T-helper 17 cell (primary cell): ENCODE measurements around the gene IL21R. TPM values are rescaled to one million over a fixed set of nuclear protein-coding genes. Genes with fewer than 3 reads are reported as not detected.
"Not testable (repeated sequence)": the region's sequence is repeated elsewhere in the genome, so short reads cannot be mapped to it uniquely, and the experiment has no call there.

ENCODE experiments used
- ATAC-seq: fragments of 150-1000 bp; cut with Tn5 transposase; 2 replicates; pipeline ENCODE4 v1.10.0; 2021; ENCODE audit warnings: mild to moderate bottlenecking, moderate library complexity
- DNase-seq, 3 donors: peaks; one replicate each; pipeline versions ENCODE4 v3.0.0 to v3.0.0-alpha.2; 2020 to 2021
- H3K9me3 ChIP-seq: one replicate; pipeline ENCODE4 v1.7.0; 2013; ENCODE audit warnings: low read length, mild to moderate bottlenecking; ENCODE audit not compliant: control insufficient read depth, poor library complexity, severe bottlenecking
- H3K27ac Mint-ChIP-seq: one replicate; pipeline ENCODE4 v1.8.0; 2022; ENCODE audit warnings: mild to moderate bottlenecking, moderate library complexity, mixed read lengths
- H3K27me3 Mint-ChIP-seq: one replicate; pipeline ENCODE4 v1.8.0; 2022; ENCODE audit warnings: mixed read lengths
- H3K36me3 Mint-ChIP-seq: one replicate; pipeline ENCODE4 v1.8.0; 2022; ENCODE audit warnings: low read depth, mixed read lengths
- H3K4me1 Mint-ChIP-seq: one replicate; pipeline ENCODE4 v1.8.0; 2022; ENCODE audit warnings: mild to moderate bottlenecking, mixed read lengths
- H3K4me3 Mint-ChIP-seq: one replicate; pipeline ENCODE4 v1.8.0; 2022; ENCODE audit warnings: mild to moderate bottlenecking, moderate library complexity, mixed read lengths
- total RNA-seq, 4 donors: library from RNA in 2 of 4; stranded (reverse) in 2 of 4; gene quantifications; one replicate each; pipeline ENCODE4 v1.2.3 and lab custom pipeline; 2022 to 2026

Gene IL21R
- total RNA-seq, 2 donors from 2014 or later = 17.6 to 26.4 TPM

DNA sequence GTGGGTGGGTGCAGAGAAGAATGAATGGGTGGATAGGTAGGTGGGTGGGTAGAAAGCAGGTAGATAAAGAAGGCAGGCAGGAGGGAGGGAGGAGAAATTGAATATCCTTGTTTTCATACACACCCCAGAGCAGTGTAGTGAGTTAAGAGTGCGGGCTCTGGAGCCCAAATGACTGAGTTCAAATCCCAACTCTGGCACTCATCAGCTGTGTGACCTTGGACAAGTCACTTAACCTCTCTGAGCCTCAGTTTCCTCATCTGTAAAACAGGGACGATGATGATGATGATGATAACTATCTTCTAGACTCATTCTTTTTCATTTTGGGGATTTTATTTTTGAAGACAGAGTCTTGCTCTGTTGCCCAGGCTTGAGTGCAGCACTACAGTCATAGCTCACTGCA is 2.0 kb upstream of the IL21R start:
- H3K9me3 ChIP-seq = no peaks in the 10 kb centered on the region
- H3K36me3 Mint-ChIP-seq = peaks cover 2% of the 10 kb centered on the region
- H3K27me3 Mint-ChIP-seq = no peaks in the 10 kb centered on the region
- no peak overlapping the region for H3K4me3 Mint-ChIP-seq
- ATAC-seq = no peak
- H3K27ac Mint-ChIP-seq = no peak overlapping the region
- H3K4me1 Mint-ChIP-seq = peaks cover 36% of the 10 kb centered on the region
- DNase-seq = no peak

DNA sequence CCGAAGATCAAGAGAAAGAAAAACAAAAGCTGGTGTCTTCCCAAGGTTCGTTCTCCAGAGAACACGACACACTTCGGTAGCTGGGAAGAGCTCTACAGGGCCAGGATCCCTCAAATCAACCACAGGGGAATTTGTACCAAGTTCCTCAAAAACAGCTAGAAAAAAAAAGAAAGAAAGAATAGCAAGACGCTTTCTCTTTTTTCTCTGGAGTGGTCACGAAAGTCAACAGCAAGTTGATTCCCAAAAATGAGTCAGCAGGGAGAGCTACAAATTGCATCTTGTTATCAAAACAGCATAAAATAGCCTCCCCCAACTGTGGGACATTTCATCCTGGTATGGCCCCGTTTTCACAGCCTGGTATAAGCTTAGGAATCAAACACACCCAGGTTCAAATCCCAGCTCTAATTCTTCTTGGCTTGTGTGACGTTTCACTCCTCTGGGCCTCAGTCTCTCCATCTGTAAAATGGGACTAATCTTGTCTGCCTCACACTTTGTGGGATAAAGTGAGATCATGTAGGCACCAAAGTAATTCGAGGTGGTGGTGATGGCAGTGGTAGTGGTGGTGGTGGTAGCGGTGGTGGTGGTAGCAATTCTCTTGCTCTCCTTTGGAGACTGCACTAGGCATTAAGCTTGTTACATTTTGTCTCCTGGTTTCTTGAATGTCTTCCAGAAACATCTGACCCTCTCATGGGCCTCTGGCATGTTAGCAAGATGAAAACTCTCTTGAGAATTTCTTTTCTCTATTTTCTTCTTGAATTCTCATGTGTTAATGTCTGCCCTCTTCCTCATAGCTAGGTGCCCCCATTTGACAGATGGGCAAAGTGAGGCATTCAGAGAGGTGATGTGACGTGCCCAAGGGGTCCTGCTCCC is 988 bp upstream of the IL21R start:
- peaks cover 2% of the 10 kb centered on the region for H3K36me3 Mint-ChIP-seq
- H3K4me3 Mint-ChIP-seq = peak overlapping the region; percentile 97
- ATAC-seq (no peak), DNase-seq (no peak)
- H3K9me3 ChIP-seq = no peaks in the 10 kb centered on the region
- H3K27me3 Mint-ChIP-seq = no peaks in the 10 kb centered on the region
- peaks cover 41% of the 10 kb centered on the region for H3K4me1 Mint-ChIP-seq
- peak overlapping the region; percentile 99 for H3K27ac Mint-ChIP-seq

DNA sequence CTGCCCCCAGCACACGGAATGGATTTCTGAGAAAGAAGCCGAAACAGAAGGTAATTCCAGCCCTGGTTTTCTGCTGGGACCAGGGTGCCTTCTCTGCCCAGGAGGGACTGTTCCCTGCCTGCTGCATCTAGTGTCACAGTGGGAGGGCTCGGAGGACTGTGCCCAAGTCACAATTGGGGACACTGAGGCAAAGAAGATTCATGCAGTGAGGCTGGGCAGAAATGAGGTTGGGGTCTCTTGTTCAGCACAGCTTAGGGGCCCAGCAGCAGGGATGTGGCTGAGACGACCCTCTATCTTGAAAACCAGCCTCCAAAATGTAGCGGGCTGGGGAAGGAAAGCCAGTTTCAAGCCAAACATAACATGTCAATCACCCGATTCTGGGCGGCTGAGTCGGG is 592 bp downstream of the IL21R start:
- peaks cover 4% of the 10 kb centered on the region for H3K36me3 Mint-ChIP-seq
- ATAC-seq (no peak), DNase-seq (no peak)
- H3K27ac Mint-ChIP-seq = peak overlapping the region; percentile 99
- peak overlapping the region; percentile 97 for H3K4me3 Mint-ChIP-seq
- H3K9me3 ChIP-seq = no peaks in the 10 kb centered on the region
- no peaks in the 10 kb centered on the region for H3K27me3 Mint-ChIP-seq
- H3K4me1 Mint-ChIP-seq = peaks cover 56% of the 10 kb centered on the region

DNA sequence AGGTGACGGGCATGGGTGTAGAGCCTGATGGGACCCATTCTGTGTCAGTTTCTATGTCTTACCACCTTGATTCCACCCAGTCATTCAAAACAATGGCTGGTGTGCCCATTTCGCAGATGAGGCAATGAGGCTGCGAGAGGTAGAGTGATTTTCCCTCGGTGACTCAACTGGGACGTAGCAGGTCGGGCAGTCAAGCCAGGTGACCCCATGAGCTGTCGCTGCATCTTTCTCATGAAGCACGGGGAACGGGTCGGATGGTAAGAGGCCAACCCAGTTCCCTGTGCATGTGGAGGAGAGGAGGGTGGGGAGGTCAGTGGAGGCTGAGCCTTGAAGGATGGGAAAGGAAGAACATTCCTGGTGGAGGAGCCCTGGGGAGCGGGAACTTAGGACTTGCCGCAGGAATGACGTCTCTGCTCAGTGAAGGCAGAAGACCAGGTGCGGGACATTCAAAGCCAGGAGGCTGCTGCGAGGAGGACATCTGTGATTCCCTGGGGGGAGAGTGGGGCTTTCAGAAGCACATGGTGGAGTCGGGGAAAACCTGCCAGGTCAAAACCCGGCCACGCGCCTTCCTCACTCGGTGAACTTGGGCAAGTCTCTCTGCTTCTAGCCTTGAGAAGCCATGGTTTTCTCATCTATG is 1.1 kb downstream of the IL21R start:
- H3K9me3 ChIP-seq = no peaks in the 10 kb centered on the region
- Mint-ChIP-seq H3K4me3 (peak overlapping the region; percentile 97), H3K4me1 (peaks cover 61% of the 10 kb centered on the region), H3K36me3 (peaks cover 4% of the 10 kb centered on the region), H3K27me3 (no peaks in the 10 kb centered on the region), H3K27ac (peak overlapping the region; percentile 99)
- DNase-seq (peak in 1 of 3 donors; percentile 17), ATAC-seq (no peak)

GRCh38 chr16:27403601-27403992 is 1.6 kb downstream of the IL21R start:
- Mint-ChIP-seq H3K4me3 (peak overlapping the region; percentile 97), H3K27ac (peak overlapping the region; percentile 99), H3K27me3 (no peaks in the 10 kb centered on the region), H3K36me3 (peaks cover 4% of the 10 kb centered on the region), H3K4me1 (peaks cover 64% of the 10 kb centered on the region)
- DNase-seq (no peak), ATAC-seq (no peak)
- H3K9me3 ChIP-seq = no peaks in the 10 kb centered on the region

DNA sequence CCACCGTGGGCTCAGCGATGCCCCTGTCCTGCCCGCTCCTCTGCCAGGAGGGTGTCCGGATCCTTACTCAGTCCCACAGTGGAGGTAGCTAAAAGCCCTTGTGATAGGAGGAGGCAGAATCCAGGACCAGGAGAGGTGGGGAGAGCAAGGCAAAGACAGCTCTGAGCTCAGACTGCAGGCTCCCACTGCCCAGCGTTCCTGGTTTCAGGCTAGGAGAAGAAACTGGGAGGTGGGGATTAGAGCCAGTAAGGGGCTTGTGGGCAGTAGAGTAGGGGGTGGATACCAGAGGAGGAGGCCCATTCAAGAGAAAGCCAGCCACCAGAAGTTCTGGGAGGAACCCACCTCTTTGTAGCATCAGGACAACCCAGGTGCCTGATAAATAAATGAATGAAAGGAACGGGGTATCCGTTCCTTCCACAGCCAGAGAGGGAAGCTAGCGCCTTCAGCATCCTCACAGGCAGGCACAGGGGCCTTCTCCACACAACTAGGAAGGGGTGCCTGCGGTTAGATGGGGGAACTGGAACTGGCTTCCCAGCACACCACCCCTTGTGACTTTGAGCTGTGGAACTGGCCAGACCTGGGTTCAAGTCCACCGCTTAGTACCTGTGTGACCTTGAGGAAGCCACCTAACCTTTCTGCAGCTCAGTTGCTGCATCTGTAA is 2.3 kb downstream of the IL21R start:
- H3K27me3 Mint-ChIP-seq = no peaks in the 10 kb centered on the region
- H3K4me3 Mint-ChIP-seq = peak overlapping the region; percentile 97
- H3K36me3 Mint-ChIP-seq = peaks cover 4% of the 10 kb centered on the region
- peak overlapping the region; percentile 99 for H3K27ac Mint-ChIP-seq
- ATAC-seq (no peak), DNase-seq (no peak)
- peaks cover 66% of the 10 kb centered on the region for H3K4me1 Mint-ChIP-seq
- no peaks in the 10 kb centered on the region for H3K9me3 ChIP-seq

DNA sequence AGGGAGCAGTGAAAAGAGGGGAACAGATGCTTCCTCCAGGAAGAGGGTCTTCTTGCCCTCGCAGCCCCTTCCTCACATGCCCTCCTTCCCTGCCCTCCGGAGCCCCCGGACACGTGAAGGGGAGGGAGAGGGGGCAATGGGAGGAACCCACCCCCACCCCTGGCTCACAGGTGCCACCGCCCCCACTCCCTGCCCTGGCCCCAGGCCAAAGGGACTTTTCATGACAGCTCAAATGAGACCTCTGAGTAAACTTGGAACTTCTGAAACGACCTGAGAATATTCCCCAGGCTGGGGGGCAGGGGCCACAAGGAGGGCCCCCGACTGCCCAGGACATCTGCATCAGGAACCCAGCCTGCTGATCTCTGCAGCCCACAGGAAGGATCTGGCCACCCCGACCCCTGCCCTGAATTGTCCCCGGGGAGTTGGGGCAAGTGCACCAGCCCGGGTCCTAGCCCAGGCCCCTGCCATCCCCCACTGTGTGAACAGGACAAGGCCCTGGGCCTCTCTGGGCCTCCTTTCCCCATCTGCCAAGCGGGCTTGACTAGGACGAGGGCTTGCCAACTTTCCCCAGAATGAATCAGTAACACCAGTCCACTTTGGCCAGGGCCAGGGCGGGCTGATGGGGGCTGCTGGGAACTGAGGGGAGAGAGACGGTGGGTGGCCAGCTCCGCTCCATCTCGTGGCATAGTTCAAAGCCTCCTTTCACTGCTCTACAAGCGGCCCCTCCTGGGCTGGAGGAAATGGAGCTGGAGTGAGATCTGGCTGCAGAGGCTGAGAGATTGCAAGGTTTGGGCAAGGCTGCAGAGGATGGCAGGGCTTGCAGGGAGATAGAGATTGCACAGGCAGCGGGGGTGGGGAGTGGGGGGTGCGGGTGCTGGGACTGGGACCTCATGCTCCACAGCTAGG is 3.8 kb downstream of the IL21R start:
- no peaks in the 10 kb centered on the region for H3K9me3 ChIP-seq
- ATAC-seq (no peak), DNase-seq (peak in 1 of 3 donors; percentile 38)
- H3K36me3 Mint-ChIP-seq = peaks cover 4% of the 10 kb centered on the region
- H3K27ac Mint-ChIP-seq = peak overlapping the region; percentile 99
- peaks cover 67% of the 10 kb centered on the region for H3K4me1 Mint-ChIP-seq
- H3K27me3 Mint-ChIP-seq = no peaks in the 10 kb centered on the region
- H3K4me3 Mint-ChIP-seq = peak overlapping the region; percentile 97

DNA sequence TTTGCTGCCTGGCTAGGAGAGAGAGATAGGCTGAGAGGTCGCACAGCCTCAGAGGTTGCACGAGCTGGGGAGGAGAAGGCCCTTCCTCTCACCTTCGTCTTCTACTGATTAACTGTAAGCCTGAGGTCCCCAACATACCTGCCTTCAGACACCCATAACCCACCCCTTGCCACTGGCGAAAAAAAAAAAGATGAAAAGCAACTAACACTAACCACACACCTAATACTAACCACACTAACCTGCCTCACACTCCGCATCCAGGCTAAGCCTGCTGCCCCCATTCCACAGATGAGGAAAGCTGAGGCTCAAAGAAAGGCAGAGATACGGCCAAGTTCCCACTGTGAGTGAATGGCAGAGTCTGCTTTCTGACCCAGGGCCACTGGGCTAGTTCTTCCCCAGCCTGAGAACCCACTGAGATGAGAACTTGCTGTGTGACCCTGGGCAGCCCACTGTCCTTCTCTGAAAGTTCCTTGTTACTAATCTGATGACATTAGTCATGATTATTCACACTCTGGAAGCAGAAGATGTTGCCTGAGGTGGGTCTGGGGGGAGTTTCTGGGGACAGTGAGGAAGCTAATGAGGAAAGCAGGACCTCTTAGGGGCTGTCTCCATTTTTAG is 4.6 kb downstream of the IL21R start:
- Mint-ChIP-seq H3K4me1 (peaks cover 67% of the 10 kb centered on the region), H3K4me3 (peak overlapping the region; percentile 87), H3K27ac (peak overlapping the region; percentile 99), H3K36me3 (peaks cover 6% of the 10 kb centered on the region), H3K27me3 (no peaks in the 10 kb centered on the region)
- H3K9me3 ChIP-seq = no peaks in the 10 kb centered on the region
- ATAC-seq = no peak
- no peak for DNase-seq

DNA sequence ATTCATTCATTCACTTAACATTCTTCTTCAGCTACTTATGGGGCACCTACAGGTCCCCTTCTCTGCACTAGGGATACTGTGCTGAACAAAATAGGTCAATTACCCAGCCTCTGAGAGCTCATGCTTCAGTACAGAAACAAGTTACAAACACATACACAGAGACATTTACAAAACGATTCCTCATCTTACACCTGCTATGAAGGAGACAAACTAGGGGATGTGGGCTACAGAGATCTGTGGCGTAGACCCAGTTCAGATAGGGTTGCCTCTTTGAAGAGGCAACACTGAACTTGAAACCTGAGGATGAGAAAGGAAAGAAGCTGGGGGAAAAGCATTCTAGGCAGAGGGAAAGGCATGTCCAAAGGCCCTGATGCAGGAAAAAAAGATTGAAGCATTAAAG is 5.2 kb downstream of the IL21R start:
- Mint-ChIP-seq H3K27me3 (no peaks in the 10 kb centered on the region), H3K36me3 (peaks cover 6% of the 10 kb centered on the region), H3K4me3 (peak overlapping the region; percentile 87), H3K27ac (peak overlapping the region; percentile 99), H3K4me1 (peaks cover 67% of the 10 kb centered on the region)
- peaks cover 3% of the 10 kb centered on the region for H3K9me3 ChIP-seq
- no peak for DNase-seq
- peak; percentile 33 for ATAC-seq

DNA sequence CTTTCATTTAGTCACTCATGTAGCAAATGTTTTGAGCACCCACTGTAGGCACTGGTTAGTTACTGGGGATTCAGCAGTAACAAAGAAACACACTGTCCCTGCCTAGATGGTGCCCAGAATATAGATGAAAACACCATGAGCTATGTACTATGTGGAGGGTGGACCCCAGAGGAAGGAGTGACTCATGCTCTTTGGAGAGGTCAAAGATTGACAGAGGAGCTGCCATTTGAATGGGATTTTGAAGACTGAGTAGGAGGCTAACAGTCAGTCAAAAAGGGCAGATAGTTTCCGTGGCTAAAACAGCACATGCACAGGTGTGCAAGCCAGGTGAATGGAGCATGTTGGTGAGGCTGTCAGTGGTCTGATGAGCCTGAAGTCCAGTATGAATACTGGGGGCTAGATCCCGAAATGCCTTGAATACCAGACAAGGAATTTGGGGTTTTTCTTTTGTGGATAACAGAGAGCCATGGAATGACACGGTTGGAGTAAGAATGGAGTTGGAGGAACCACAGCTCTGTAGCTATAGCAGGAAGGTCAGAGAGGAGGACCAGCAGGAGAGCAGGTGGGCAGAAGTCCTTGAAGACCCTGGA is 6.1 kb downstream of the IL21R start:
- peaks cover 3% of the 10 kb centered on the region for H3K9me3 ChIP-seq
- ATAC-seq (peak; percentile 51), DNase-seq (no peak)
- Mint-ChIP-seq H3K4me3 (peak overlapping the region; percentile 87), H3K4me1 (peaks cover 61% of the 10 kb centered on the region), H3K36me3 (peaks cover 4% of the 10 kb centered on the region), H3K27ac (peak overlapping the region; percentile 99), H3K27me3 (no peaks in the 10 kb centered on the region)

DNA sequence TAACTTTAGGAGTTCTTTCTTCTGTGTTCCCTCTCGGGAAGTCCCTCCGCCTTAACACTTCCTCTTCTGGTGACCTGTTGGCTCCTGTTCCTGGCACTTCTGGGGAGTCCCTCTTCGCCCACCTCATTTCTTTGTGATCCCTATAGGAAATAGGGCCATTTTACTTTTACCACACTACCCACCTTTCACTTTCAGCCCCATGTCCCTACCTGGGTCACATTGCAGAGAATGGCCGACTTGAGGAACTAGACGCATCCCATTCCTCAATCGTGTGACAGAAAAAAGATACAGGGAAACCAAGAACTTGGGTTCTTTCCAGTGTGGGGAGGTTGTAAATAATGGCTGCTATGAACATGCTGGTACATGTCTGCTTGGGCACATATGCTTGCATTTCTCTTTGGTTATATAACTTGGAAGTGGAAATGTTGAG is 6.6 kb downstream of the IL21R start:
- Mint-ChIP-seq H3K4me1 (peaks cover 62% of the 10 kb centered on the region), H3K4me3 (peak overlapping the region; percentile 87), H3K27me3 (no peaks in the 10 kb centered on the region), H3K27ac (peak overlapping the region; percentile 99), H3K36me3 (peaks cover 4% of the 10 kb centered on the region)
- no peak for ATAC-seq
- H3K9me3 ChIP-seq = peaks cover 3% of the 10 kb centered on the region
- DNase-seq = no peak

GRCh38 chr16:27409958-27410357 is 8.0 kb downstream of the IL21R start:
- not testable (repeated sequence) for H3K4me3 Mint-ChIP-seq

More at GRCh38 chr16:27409958-27410357, 8.0 kb downstream of the IL21R start:
- Mint-ChIP-seq H3K4me1 (peaks cover 59% of the 10 kb centered on the region), H3K27ac (peak overlapping the region; percentile 8)
- not testable (repeated sequence) for H3K27me3 Mint-ChIP-seq, H3K36me3 Mint-ChIP-seq, H3K9me3 ChIP-seq, ATAC-seq, DNase-seq
